Muscle of arm (tissue), 12 donors: ENCODE data around the gene ARHGAP22. TPM values are rescaled to one million over a fixed set of nuclear protein-coding genes. Genes with fewer than 3 reads are reported as not detected.

Source experiments
- DNase-seq: peaks from one replicate; pipeline ENCODE4 v3.0.0-alpha.2; 2013
- polyA plus RNA-seq, 12 donors: library from polyadenylated mRNA; unstranded; fragments of 120-200 nt; gene quantifications; one replicate each; pipeline ENCODE4 v1.2.1, GENCODE V29; 2013; ENCODE audit not compliant: insufficient read length in 12 of 12

ARHGAP22 gene
- polyA plus RNA-seq, 12 donors, result 0.76 to 3.4 (median 1.3) TPM; not detected in 2

- DNase-seq, result no peak
Measured at GRCh38 chr10:48608279-48608681, 3.4 kb upstream of the ARHGAP22 start.

DNA sequence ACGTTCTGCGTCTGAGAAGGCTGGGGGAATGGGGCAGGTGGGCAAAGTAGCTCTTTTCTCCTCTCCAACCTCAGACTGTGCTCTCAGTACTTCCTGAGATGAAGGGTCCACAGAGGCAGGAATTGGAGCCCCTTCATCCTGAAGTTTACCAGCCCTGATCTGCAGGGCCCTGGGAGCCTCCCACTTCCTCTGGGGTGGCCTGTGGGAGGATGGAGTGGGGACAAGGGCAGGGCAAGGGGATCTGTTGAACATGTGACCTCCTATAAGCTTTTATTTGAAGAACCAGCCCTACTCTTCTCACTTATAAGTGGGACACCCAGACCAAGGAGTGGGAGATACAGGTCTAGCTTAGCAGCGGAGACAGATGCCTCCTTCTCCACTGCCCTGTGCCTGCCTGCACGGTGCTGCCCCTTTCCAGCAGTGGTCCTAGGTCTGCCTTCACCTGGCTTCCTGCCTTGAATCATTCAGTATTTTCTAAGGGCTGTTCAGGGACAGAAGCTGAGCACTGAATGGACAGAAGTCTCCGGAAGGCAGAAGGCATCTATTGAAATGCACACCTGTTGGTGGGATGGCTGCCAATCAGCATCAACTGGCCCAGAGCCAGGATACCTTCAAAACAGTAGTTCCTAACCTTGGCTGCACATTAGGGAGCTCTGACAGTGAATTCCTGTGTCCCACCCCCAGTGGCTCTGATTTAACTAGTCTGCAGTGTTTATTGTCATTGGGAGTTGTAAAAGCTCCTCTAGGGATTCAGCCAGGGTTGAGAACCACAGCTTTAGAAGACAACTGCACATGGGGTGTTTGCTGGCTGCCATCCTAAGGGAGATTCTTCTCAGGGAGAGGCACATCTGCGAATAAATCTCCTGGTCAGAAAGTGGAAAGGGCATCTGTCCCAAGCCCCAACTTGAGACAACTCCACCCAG is 2.7 kb upstream of the ARHGAP22 start:
- DNase-seq, result no peak

GRCh38 chr10:48606530-48607355 is 1.9 kb upstream of the ARHGAP22 start:
- DNase-seq, result no peak

DNA sequence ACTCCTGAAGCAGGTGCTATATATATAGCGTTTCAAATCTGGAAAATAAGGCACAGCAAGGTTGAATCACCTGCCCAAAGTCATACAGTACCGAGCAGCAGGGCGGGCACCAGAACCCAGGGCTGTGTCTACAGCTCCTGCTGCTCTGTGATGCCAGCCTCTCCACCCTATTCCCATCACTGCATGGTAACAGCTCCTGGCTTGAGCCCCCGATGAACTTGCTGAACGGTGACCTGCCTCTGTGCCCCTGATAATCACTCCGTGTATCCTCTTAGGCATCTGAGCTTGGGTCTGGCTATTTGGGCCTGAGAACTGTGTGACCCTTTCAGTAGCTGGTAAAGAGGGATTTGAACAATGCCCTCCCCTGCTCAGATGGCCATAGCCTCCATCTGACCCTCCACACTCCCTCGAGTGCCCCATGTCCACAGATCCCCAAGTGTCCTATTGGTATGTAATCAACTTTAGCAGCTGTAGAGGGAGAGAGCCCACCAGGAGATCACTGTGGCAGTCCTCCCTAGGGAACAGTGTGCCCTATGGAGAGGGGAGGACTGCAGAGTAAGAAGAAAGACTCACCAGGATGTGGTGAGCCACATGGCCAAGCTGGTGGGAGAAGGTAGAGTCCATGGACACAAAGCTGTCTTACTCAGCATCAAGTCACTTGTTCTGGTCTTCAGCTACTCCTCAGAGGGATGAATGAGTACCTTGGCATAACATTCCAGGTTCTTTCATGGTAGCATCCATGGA is 1.1 kb upstream of the ARHGAP22 start:
- no peak for DNase-seq

DNA sequence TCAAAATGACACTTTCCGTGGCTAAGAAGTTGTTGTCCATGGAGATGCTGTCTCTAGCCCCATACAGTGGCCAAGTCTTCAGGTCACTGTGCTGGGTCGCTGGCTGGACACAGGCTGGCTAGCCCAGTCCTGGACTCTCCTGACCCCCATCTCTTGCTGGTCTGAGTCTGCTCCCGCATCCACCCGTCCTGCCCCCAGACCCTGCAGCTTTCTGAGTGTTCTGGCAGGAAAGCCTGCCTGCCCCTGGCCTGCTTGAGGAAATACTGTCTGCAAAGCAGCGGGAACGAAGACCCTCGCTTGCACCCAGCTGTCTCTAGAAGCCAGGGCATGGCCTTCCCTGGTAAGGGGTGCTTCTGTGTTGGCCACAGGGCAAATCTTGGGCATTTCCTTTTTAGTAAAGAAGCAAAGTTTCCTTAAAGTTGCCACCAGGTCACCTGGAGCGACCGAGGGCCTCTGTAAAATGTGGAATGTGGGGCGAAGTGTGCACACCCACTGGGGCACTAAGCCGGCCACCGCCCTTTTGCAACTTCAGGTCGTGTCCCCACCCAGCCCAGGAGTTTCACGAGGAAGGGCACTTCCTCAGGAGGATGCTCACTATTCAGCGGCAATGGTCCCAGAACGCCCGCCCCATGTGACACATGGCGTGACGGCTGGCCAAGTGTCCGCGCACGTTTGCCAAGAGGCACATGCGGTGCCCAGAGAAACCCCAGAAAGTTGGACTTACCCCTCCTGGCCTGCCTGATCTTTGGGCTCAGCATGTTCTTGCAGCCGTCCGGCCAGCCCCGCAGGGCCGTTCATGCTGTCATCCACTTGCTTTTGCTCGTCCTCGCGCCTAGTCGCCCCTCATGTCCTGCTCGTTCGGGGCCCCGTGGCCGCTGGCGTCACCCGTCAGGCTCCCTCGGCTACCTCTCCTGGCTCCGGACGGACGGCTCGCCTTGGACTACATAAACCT is 558 bp downstream of the ARHGAP22 start:
- no peak for DNase-seq

- DNase-seq, result no peak
Measured at GRCh38 chr10:48603421-48604038, 1.3 kb downstream of the ARHGAP22 start.

GRCh38 chr10:48602401-48603135 is 2.3 kb downstream of the ARHGAP22 start:
- no peak for DNase-seq

DNA sequence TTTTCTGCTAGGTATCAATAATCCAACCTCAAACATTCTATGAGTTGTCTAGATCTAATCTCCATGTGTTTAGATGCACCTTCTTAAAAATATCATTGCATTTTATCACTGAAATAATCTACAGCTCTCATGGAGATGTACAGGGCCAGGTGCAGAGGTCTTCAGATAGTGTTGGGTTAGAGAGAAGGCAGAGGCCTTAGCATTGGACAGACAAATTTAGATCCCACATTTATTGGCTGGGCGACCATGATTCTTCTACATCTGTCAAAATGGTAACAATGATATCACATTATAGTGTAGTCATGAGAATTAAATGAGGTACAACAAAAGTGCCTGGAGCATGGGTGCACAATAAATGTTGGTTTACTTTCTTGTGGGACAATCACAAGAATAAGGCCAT is 3.1 kb downstream of the ARHGAP22 start:
- DNase-seq, result no peak

GRCh38 chr10:48600645-48601505 is 4.0 kb downstream of the ARHGAP22 start:
- no peak for DNase-seq

DNA sequence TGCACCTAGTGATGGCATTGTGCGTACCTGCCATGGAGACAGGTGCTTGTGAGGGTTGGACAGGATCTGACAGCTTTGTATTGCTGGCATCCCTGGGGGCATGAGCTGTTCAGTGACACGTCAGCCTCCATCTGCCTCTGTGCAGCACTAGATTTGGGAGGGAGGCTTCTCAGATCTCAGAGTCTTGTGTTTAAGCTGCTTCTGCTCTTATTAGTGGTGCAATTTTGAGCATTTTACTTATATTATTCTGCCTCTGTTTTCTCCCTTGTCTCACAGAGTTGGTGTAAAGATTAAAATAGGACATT is 5.1 kb downstream of the ARHGAP22 start:
- DNase-seq, result no peak

GRCh38 chr10:48598936-48599829 is 5.7 kb downstream of the ARHGAP22 start:
- no peak for DNase-seq

GRCh38 chr10:48598243-48598935 is 6.5 kb downstream of the ARHGAP22 start:
- DNase-seq, result no peak

DNA sequence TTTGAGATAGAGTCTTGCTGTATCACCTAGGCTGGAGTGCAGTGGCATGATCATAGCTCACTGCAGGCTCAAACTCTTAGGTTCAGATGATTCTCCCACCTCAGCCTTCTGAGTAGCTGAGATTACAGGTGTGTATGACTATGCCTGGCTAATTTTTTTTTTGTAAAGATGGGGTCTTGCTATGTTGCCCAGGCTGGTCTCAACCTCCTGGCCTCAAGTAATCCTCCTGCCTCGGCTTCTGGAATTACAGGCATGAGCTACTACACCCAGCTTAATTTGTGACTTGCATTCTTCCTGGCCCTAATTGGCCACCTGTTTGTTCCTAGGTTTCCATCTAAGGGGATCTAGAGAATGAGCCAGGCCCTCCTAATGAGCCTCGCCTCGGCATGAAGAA is 9.3 kb downstream of the ARHGAP22 start:
- DNase-seq, result no peak

DNA sequence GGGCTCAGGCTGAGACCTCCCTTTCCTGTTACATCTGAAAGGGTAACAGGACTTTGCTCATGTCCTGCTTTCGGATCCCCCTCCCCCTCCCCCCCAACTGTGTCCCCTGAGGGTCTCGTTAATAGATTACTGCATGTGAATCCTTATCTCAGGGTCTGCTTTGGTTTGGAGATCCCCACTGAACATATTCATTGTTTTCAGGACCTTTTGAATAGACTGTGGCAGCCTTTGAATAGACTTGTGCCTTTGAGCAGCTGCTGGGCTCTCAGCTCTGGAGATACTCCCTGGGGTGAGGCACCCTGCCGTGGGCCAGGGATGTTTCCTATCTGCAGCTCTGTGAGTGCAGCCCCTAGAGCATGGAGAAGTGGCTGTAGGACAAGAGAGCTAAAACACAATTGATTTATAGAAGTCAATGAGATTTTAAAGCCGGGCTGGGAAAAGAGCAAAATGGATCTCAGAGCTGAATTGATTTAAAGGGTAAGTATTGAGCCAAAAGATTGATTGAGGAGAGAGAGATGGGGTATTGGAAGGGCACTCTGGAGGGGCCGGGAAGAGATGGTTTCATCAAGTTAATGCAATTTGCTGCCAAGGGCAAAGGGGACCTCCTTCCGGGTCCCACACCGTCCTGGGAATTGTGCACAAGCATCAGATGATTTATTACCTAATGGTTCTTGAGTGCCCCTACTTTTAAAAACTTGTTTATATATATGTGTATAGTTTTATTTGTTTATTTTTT is 9.9 kb downstream of the ARHGAP22 start:
- DNase-seq, result no peak

DNA sequence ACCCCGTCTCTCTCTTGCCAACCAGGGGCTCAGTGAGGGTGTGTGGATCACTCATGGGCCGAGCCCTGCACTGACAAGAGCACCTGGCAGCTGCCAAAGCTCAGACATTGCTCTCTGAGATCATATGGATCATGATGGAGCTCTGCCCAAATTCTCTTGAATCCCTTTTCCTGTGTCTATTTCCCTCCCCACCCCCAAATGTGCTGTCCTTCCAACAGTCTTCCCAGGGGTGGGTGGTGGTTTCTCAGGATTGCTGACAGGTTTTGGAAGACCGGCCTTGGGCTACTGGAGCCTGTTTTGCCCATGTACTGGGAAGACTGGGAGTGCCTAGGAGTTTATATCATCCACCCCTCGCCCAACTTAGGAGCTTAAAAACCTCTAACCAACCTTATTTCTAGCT is 10.5 kb downstream of the ARHGAP22 start:
- DNase-seq, result no peak

DNA sequence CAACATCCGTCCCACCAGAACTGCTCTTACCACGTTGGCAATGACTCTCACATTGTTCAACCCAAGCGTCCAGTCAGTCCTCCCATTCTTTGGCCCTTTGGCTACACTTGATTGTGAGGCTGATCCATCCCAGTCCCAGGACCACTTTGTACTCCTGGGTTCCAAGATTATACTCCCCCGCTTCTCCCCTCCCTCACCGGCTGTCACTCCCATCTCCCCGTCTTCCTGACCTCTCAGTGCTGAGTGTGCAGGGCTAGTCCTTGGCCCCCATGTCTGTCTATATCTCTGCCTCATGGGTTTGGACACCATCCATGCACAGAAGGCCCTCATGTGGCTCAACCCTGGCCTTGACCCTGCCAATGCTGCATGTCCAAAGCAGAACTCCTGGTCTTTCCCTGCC is 12.5 kb downstream of the ARHGAP22 start:
- DNase-seq, result no peak
